NB4 (cell line): ENCODE data around the gene MARCO.

ENCODE experiments used
- DNase-seq: peaks from one replicate; pipeline ENCODE4 v3.0.0; 2010; ENCODE audit warnings: low read depth
- H3K4me3 ChIP-seq: one replicate; pipeline ENCODE4 v1.5.1; 2011; ENCODE audit warnings: mild to moderate bottlenecking, low read depth, low read length, moderate library complexity
- MYC ChIP-seq: IDR thresholded peaks from 2 replicates; pipeline ENCODE4 v1.6.1; 2011; ENCODE audit warnings: low read depth, low read length
- POLR2A ChIP-seq: IDR thresholded peaks from 2 replicates; pipeline ENCODE4 v1.6.1; 2011; ENCODE audit warnings: mild to moderate bottlenecking; ENCODE audit not compliant: insufficient read length; ENCODE audit errors: extremely low read depth
- TF ChIP-seq, protein P1 (sequence below): IDR thresholded peaks from one replicate; pipeline ENCODE4 v1.5.1; 2012; ENCODE audit warnings: low read depth, low read length
- TF ChIP-seq, protein P2 (sequence below): IDR thresholded peaks from 2 replicates; pipeline ENCODE4 v1.6.1; 2011; ENCODE audit warnings: low read depth, low read length

The MARCO gene, protein sequence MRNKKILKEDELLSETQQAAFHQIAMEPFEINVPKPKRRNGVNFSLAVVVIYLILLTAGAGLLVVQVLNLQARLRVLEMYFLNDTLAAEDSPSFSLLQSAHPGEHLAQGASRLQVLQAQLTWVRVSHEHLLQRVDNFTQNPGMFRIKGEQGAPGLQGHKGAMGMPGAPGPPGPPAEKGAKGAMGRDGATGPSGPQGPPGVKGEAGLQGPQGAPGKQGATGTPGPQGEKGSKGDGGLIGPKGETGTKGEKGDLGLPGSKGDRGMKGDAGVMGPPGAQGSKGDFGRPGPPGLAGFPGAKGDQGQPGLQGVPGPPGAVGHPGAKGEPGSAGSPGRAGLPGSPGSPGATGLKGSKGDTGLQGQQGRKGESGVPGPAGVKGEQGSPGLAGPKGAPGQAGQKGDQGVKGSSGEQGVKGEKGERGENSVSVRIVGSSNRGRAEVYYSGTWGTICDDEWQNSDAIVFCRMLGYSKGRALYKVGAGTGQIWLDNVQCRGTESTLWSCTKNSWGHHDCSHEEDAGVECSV

DNA sequence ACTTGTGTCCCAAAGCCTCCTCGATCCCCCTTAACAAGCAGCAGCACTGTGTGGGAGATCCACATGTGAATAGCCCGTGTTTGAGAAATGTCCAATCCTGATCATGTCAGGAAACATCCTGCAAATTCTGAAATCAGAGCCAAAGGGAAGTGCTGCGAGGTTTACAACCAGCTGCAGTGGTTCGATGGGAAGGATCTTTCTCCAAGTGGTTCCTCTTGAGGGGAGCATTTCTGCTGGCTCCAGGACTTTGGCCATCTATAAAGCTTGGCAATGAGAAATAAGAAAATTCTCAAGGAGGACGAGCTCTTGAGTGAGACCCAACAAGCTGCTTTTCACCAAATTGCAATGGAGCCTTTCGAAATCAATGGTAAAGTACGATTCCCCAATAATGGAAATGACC lies at the start of gene MARCO:
MARCO (plus strand) TSS at position 164 of the 400 bp plus-strand sequence; CDS start at position 271, 107 bp downstream.
- TF ChIP-seq MYC: no peak
- TF ChIP-seq POLR2A: no peak
- TF ChIP-seq, protein P1, sequence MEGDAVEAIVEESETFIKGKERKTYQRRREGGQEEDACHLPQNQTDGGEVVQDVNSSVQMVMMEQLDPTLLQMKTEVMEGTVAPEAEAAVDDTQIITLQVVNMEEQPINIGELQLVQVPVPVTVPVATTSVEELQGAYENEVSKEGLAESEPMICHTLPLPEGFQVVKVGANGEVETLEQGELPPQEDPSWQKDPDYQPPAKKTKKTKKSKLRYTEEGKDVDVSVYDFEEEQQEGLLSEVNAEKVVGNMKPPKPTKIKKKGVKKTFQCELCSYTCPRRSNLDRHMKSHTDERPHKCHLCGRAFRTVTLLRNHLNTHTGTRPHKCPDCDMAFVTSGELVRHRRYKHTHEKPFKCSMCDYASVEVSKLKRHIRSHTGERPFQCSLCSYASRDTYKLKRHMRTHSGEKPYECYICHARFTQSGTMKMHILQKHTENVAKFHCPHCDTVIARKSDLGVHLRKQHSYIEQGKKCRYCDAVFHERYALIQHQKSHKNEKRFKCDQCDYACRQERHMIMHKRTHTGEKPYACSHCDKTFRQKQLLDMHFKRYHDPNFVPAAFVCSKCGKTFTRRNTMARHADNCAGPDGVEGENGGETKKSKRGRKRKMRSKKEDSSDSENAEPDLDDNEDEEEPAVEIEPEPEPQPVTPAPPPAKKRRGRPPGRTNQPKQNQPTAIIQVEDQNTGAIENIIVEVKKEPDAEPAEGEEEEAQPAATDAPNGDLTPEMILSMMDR: no peak
- TF ChIP-seq, protein P2, sequence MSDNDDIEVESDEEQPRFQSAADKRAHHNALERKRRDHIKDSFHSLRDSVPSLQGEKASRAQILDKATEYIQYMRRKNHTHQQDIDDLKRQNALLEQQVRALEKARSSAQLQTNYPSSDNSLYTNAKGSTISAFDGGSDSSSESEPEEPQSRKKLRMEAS: no peak
- H3K4me3 ChIP-seq: no peak within 1 kb of the TSS
- no peak for DNase-seq

DNA sequence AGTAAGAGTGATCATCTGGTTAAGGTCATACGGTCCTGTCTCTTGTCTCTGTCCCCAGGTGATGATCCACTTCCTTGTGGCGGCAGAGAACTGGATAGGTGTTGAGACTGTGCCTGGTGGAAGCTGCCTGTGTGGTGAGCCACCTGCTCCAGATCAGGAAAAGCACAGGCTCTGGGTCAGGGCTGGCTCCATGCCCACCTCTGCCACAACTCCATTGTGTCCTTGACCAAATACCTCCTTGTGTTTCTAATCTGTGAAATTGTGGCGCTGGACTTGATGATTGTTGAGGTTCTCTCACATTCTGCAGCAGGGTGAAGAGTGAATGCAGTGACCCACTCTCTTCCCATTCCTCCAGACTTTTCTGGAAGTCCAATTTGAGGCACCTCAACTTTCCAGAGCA lies 48.9 kb upstream of the MARCO start:
- no peak for TF ChIP-seq POLR2A
- no peak for TF ChIP-seq MYC
- TF ChIP-seq, protein P1: no peak
- TF ChIP-seq, protein P2: no peak
- no peak for DNase-seq
- no peak overlapping the region for H3K4me3 ChIP-seq

DNA sequence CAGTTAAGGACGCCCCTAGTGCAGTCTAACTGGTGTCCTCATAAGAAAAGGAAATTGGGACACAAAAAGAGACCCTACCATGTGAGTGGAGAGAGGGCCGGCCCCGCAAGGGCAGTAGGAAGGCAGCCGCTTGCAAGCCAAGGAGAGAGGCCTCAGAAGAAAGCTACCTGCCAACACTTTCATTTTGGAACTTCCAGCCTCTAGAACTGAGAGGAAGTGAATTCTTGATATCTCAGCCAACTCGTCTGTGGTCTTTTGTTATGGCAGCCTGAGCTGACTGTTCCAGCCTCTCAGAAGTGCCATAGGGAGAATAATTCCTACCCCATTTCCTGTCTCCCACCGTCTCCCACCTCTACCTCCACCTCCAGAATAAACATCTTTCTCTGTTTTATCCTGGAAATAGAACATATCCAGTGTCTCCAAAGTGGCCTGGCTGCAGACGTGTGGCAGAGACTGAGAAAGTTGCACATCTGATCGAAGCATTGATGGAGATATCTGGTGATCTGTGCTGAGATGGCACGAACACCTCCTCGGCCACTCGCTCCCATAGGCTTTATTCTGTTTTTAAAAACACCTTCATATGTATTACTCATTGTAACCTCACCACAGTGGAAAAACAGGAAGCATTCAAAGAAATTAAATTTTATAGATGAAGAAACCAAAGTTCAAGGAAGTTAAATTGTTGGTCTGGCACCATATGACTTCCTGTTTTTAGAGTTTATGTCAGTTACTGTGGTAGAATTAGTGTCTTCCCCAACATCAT lies 39.5 kb upstream of the MARCO start:
- no peak overlapping the region for H3K4me3 ChIP-seq
- DNase-seq: peak; percentile 83
- 0 out of 2 replicates have a peak, but pooled peaks have one; percentile 9 for TF ChIP-seq MYC
- TF ChIP-seq POLR2A: no peak

DNA sequence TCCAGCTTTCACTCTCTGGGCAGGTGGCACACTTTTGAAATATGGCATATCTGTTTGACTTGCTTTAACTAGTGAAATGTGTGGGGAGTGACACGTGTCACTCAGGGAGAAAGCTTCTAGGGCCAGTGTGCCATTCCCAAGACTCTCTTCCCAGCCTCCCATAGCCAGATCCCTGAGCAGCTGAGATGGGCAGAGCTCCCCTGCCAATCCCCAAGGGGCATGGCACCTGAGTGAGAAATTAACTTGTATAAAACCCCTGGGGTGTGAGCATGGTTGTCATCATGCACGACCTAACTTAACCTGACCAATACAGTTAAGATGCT lies 39.0 kb upstream of the MARCO start:
- peak; percentile 5 for TF ChIP-seq MYC
- TF ChIP-seq, protein P1: no peak
- TF ChIP-seq, protein P2: peak; percentile 82
- no peak overlapping the region for H3K4me3 ChIP-seq
- no peak for DNase-seq

DNA sequence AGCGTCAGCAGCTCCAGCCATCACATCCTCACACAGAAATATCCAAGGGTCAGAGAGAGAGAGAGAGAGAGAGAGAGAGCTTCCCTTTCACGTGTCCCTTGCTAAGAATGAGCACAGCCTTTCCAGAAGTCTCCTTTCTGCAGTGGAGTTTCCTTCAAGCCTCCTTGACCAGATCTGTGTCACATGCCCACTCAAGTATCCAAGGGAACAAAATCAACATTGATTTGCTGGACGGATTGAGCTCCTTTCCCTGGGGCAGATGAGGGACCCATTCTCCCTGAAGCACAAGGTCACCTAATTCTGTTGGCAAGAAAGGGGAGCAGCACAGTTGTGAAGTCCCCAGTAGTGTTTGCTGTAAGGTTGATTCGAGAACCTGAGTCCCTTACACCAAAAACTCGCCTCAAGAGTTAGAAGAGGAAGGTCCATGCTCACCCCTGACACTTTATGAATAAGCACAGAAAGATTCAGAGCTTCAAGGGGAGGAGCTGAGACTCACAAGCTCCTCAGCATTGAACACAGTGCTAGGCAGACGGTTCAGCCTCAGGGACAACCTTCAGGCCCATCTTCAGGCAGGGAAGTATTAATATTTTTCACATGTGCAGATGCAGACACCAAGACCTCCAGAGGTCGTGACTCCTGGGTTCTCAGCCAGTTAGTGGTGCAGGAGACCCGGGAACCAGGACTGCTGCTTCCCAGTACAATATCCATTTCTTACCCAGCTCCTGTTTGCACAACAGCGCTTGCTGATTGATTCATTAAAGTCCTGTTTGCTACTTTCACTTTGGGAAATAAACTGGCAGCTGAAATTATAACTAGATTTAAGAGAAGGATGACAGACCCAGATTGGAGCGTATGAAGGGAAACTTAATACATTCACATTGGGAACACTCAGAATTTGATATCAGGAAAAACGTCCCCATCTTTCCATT lies 38.2 kb upstream of the MARCO start:
- TF ChIP-seq MYC (no peak), POLR2A (no peak)
- TF ChIP-seq, protein P1: no peak
- TF ChIP-seq, protein P2: no peak

More for the DNA sequence above, 38.2 kb upstream of the MARCO start:
- H3K4me3 ChIP-seq: no peak overlapping the region
- DNase-seq: peak; percentile 10
